Endothelial cell of umbilical vein (primary cell): Measurements from ENCODE around the gene CCL27. TPM values are rescaled to one million over a fixed set of nuclear protein-coding genes. Genes with fewer than 3 reads are reported as not detected.

Source experiments
- BruUV-seq: library from RNA; stranded (reverse); fragments of 400-500 nt; replicated peaks from 2 replicates; lab custom pipeline; 2021; lab: Mats Ljungman, UMichigan
- CTCF ChIA-PET: fragments of 300-600, 350-600 bp; sonication (Branson Sonifier 250); formaldehyde crosslinking; loops from one replicate; lab custom pipeline; 2021; ENCODE audit warnings: antibody characterized with exemption, inconsistent platforms; lab: Charles Lee
- POLR2A ChIA-PET: fragments of 300-600, 350-600 bp; sonication (Branson Sonifier 250); formaldehyde crosslinking; loops from one replicate; lab custom pipeline; 2021; ENCODE audit warnings: antibody characterized with exemption, inconsistent platforms; lab: Charles Lee
- DNase-seq: peaks from one replicate; pipeline ENCODE4 v3.0.0-alpha.2; 2011; ENCODE audit warnings: low read depth, low spot score
- FAIRE-seq: peaks from 2 replicates; lab custom pipeline; 2011; peaks lifted over from hg19 to GRCh38; lab: Jason Lieb, UNC
- H2AFZ ChIP-seq: 2 replicates; pipeline ENCODE4 v1.6.0; 2012; ENCODE audit warnings: low read depth, low read length, control low read depth, inconsistent platforms
- H3K27ac ChIP-seq: 2 replicates; pipeline ENCODE4 v1.5.1; 2011; ENCODE audit warnings: low read depth, mild to moderate bottlenecking, control low read depth, low read length, moderate library complexity; ENCODE audit not compliant: insufficient read depth
- H3K27me3 ChIP-seq, 2 experiments: 2 replicates each; pipeline versions ENCODE4 v1.6.0 to v1.6.1; 2011; ENCODE audit warnings: low read length in 2 of 2, mixed read lengths in 1 of 2; ENCODE audit not compliant: control insufficient read depth in 2 of 2, insufficient read depth in 2 of 2
- H3K36me3 ChIP-seq, 2 experiments: 2 replicates in 1 of 2; 3 replicates in 1 of 2; pipeline ENCODE4 v1.5.1; 2011; ENCODE audit warnings: low read length in 2 of 2, mild to moderate bottlenecking in 1 of 2, moderate library complexity in 1 of 2; ENCODE audit not compliant: control insufficient read depth in 2 of 2, insufficient read depth in 2 of 2; ENCODE audit errors: extremely low read depth in 1 of 2
- H3K4me1 ChIP-seq: 3 replicates; pipeline ENCODE4 v1.5.1; 2011; ENCODE audit warnings: mild to moderate bottlenecking, low read length; ENCODE audit not compliant: control insufficient read depth, insufficient read depth; ENCODE audit errors: extremely low read depth
- H3K4me2 ChIP-seq: 2 replicates; pipeline ENCODE4 v1.6.1; 2011; ENCODE audit warnings: low read length, control low read depth, mixed read lengths; ENCODE audit not compliant: insufficient read depth
- H3K4me3 ChIP-seq, 3 experiments: fragments of 200-600 bp in 1 of 3; sonication (generic), shearing (Covaris generic) in 1 of 3; replicated peaks in 1 of 3; 2 replicates each; pipeline ENCODE4 v1.5.1; 2011 to 2016; ENCODE audit warnings: control low read depth in 3 of 3, low read length in 3 of 3, mild to moderate bottlenecking in 2 of 3, inconsistent platforms in 1 of 3, low read depth in 1 of 3, moderate library complexity in 1 of 3; ENCODE audit not compliant: insufficient read depth in 1 of 3
- H3K79me2 ChIP-seq: 2 replicates; pipeline ENCODE4 v1.6.0; 2012; ENCODE audit warnings: low read length, inconsistent platforms; ENCODE audit not compliant: control insufficient read depth, insufficient read depth
- H3K9ac ChIP-seq: replicated peaks from 2 replicates; pipeline ENCODE3; 2011; ENCODE audit warnings: low read length, control low read depth; ENCODE audit not compliant: insufficient read depth; ENCODE audit errors: extremely low read depth
- H3K9me1 ChIP-seq: replicated peaks from 3 replicates; pipeline ENCODE4 v1.6.0; 2011; ENCODE audit warnings: mild to moderate bottlenecking, low read length; ENCODE audit not compliant: control insufficient read depth, insufficient read depth; ENCODE audit errors: extremely low read depth
- H3K9me3 ChIP-seq: replicated peaks from 2 replicates; pipeline ENCODE4 v1.5.1; 2012; ENCODE audit warnings: low read length, inconsistent platforms; ENCODE audit not compliant: control insufficient read depth, insufficient read depth
- H4K20me1 ChIP-seq: replicated peaks from 2 replicates; pipeline ENCODE3; 2011; ENCODE audit warnings: mild to moderate bottlenecking, low read length; ENCODE audit not compliant: control insufficient read depth, insufficient read depth; ENCODE audit errors: extremely low read depth
- EZH2 ChIP-seq: IDR thresholded peaks from 2 replicates; pipeline ENCODE4 v1.6.1; 2012; ENCODE audit warnings: borderline replicate concordance, low read depth, mild to moderate bottlenecking, moderate library complexity, low read length, inconsistent platforms; ENCODE audit not compliant: severe bottlenecking
- FOS ChIP-seq: IDR thresholded peaks from 2 replicates; pipeline ENCODE4 v1.6.1; 2011; ENCODE audit warnings: mild to moderate bottlenecking, low read length, moderate library complexity, borderline replicate concordance; ENCODE audit not compliant: insufficient read depth
- GATA2 ChIP-seq: IDR thresholded peaks from 2 replicates; pipeline ENCODE4 v1.7.0; 2011; ENCODE audit warnings: low read depth, mild to moderate bottlenecking, moderate library complexity, mixed read lengths, low read length; ENCODE audit not compliant: insufficient read length, insufficient read depth
- JUN ChIP-seq: IDR thresholded peaks from 2 replicates; pipeline ENCODE4 v1.6.1; 2011; ENCODE audit warnings: borderline replicate concordance, low read depth; ENCODE audit not compliant: insufficient read length, insufficient read depth
- MYC ChIP-seq: IDR thresholded peaks from one replicate; pipeline ENCODE4 v1.6.1; 2011; ENCODE audit warnings: mild to moderate bottlenecking, low read depth, low read length
- POLR2A ChIP-seq: IDR thresholded peaks from 2 replicates; pipeline ENCODE4 v1.6.1; 2012; ENCODE audit warnings: low read depth, mild to moderate bottlenecking, control low read depth, low read length
- POLR2AphosphoS5 ChIP-seq: IDR thresholded peaks from 2 replicates; pipeline ENCODE4 v1.6.1; 2012; ENCODE audit warnings: low read depth, mild to moderate bottlenecking, control low read depth, low read length, moderate library complexity; ENCODE audit not compliant: insufficient read depth
- dilution Hi-C: fragments of 300-500 bp; cut with MboI; formaldehyde crosslinking; loops from one replicate; pipeline ENCODE4 v1.15.0; 2019; ENCODE audit warnings: low sequenced_read_pairs; ENCODE audit not compliant: extremely low pct_ligation_motif_present
- intact Hi-C: fragments of 100-400 bp; cut with micrococcal nuclease; formaldehyde crosslinking; loops from one replicate; pipeline ENCODE4 v1.10.0; 2022
- polyA plus RNA-seq, 4 experiments: library from polyadenylated mRNA; depleted of rRNA in 3 of 4; stranded (reverse) in 3 of 4; unstranded in 1 of 4; fragments of >200 nt; gene quantifications; 2 replicates each; pipeline versions ENCODE4 v1.2.1 to v1.2.3, GENCODE V29; 2011 to 2012; ENCODE audit warnings: missing spikeins in 1 of 4
- total RNA-seq: library from RNA; stranded (reverse); gene quantifications from 2 replicates; pipeline ENCODE4 v1.2.3, GENCODE V29; 2021
- TF ChIP-seq, protein P1 (sequence below): IDR thresholded peaks from 2 replicates; pipeline ENCODE4 v1.6.1; 2011; ENCODE audit not compliant: insufficient read depth, insufficient read length
- TF ChIP-seq, protein P2 (sequence below), 2 donors: IDR thresholded peaks; 1 replicate in 1 of 2; 2 replicates in 1 of 2; pipeline ENCODE4 v1.5.1; 2011; ENCODE audit warnings: low read length in 2 of 2, mild to moderate bottlenecking in 2 of 2, moderate library complexity in 2 of 2, control low read depth in 1 of 2, inconsistent platforms in 1 of 2, low read depth in 1 of 2; ENCODE audit not compliant: insufficient read depth in 1 of 2; ENCODE audit errors: extremely low read depth in 1 of 2

CCL27 gene
- total and polyA plus RNA-seq, 2 donors (not counting 3 experiments of a cell fraction or from before 2014, with no cell fraction given): not detected

DNA sequence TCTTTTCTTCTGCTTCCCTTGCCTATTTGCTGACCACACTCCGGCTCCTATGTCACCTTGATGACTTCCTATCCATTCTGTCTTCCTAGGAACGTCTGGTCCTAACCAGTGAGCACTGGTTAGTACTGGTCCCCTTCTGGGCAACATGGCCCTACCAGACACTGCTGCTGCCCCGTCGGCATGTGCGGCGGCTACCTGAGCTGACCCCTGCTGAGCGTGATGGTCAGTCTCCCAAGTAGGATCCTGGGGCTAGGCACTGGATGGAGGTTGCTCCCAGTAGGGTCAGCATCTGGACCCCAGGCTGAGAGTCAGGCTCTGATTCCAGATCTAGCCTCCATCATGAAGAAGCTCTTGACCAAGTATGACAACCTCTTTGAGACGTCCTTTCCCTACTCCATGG is 13.8 kb downstream of the CCL27 start:
- dilution Hi-C loops: no loop called here
- no peak for FAIRE-seq
- Histone ChIP-seq H3K4me1 (peaks cover 37% of the 10 kb centered on the region), H3K4me2 (no peak overlapping the region), H2AFZ (no peak overlapping the region), H3K36me3 (peaks cover 0 to 14% of the 10 kb centered on the region in 2 experiments), H3K4me3 (no peak overlapping the region), H3K27ac (no peak overlapping the region), H3K9me1 (no peaks in the 10 kb centered on the region), H3K9ac (no peak overlapping the region), H3K79me2 (peaks cover 6% of the 10 kb centered on the region), H4K20me1 (no peaks in the 10 kb centered on the region), H3K9me3 (no peaks in the 10 kb centered on the region), H3K27me3 (no peaks in the 10 kb centered on the region)
- POLR2A ChIA-PET: no interaction called here
- intact Hi-C loops: no loop called here
- TF ChIP-seq GATA2: no peak
- no peak for TF ChIP-seq POLR2AphosphoS5
- no peak for TF ChIP-seq JUN
- TF ChIP-seq, protein P1, sequence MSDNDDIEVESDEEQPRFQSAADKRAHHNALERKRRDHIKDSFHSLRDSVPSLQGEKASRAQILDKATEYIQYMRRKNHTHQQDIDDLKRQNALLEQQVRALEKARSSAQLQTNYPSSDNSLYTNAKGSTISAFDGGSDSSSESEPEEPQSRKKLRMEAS: no peak
- no peak for TF ChIP-seq POLR2A
- TF ChIP-seq, protein P2, sequence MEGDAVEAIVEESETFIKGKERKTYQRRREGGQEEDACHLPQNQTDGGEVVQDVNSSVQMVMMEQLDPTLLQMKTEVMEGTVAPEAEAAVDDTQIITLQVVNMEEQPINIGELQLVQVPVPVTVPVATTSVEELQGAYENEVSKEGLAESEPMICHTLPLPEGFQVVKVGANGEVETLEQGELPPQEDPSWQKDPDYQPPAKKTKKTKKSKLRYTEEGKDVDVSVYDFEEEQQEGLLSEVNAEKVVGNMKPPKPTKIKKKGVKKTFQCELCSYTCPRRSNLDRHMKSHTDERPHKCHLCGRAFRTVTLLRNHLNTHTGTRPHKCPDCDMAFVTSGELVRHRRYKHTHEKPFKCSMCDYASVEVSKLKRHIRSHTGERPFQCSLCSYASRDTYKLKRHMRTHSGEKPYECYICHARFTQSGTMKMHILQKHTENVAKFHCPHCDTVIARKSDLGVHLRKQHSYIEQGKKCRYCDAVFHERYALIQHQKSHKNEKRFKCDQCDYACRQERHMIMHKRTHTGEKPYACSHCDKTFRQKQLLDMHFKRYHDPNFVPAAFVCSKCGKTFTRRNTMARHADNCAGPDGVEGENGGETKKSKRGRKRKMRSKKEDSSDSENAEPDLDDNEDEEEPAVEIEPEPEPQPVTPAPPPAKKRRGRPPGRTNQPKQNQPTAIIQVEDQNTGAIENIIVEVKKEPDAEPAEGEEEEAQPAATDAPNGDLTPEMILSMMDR (IDR thresholded peaks at IDR 0.05; ENCODE audit: extremely low read depth in 1 of 2, insufficient read depth in 1 of 2, low read depth in 1 of 2, low read length in 2 of 2): no peak
- no peak for TF ChIP-seq EZH2
- no peak for TF ChIP-seq FOS
- no peak for TF ChIP-seq MYC
- CTCF ChIA-PET: no interaction called here
- no TSS peak for BruUV-seq
- no peak for DNase-seq
